ENCODE results near the gene GJB3. TPM values are rescaled to one million over a fixed set of nuclear protein-coding genes. Genes with fewer than 3 reads are reported as not detected.

Gene GJB3
- total RNA-seq, 1 experiment from 2014 or later = 0.96 TPM

- Histone ChIP-seq H4K20me1 (ENCODE audit: control insufficient read depth, insufficient read depth, insufficient read length) (no peaks in the 10 kb centered on the region), H2BK20ac (ENCODE audit: low read depth, low read length, poor library complexity, severe bottlenecking) (no peak overlapping the region), H3K23me2 (ENCODE audit: insufficient read length, low read depth, low read length, poor library complexity, severe bottlenecking) (no peaks in the 10 kb centered on the region), H3K9me3 (ENCODE audit: control insufficient read depth, low read depth, low read length) (no peaks in the 10 kb centered on the region), H3T11ph (ENCODE audit: low read length) (no peak overlapping the region), H3K4ac (ENCODE audit: low read depth, low read length) (no peak overlapping the region), H3K79me1 (ENCODE audit: insufficient read depth, low read depth, low read length, poor library complexity, severe bottlenecking) (no peaks in the 10 kb centered on the region), H2BK5ac (ENCODE audit: insufficient read length, low read length) (no peak overlapping the region), H2BK12ac (ENCODE audit: insufficient read length, low read depth, low read length) (no peak overlapping the region), H3K9ac (ENCODE audit: extremely low read depth, insufficient read length, low read length) (no peak overlapping the region), H3K4me2 (ENCODE audit: insufficient read depth, insufficient read length, low read length) (no peak overlapping the region), H4K91ac (ENCODE audit: insufficient read length, low read depth, low read length) (no peak overlapping the region), H3K23ac (ENCODE audit: insufficient read length, low read depth, low read length) (no peak overlapping the region), H4K5ac (ENCODE audit: insufficient read length, low read depth, low read length) (no peak overlapping the region), H4K8ac (replicated peaks; ENCODE audit: insufficient read length, low read depth, low read length) (no peak overlapping the region), H3K27me3 (ENCODE audit: insufficient read depth, low read length) (no peaks in the 10 kb centered on the region), H2AFZ (ENCODE audit: low read length) (no peak overlapping the region), H3K14ac (ENCODE audit: insufficient read depth, low read length) (no peak overlapping the region), H3K56ac (ENCODE audit: insufficient read length, low read depth, low read length) (no peak overlapping the region), H3K27ac (ENCODE audit: insufficient read length, low read depth, low read length) (no peak overlapping the region), H2BK15ac (ENCODE audit: low read depth, low read length) (no peak overlapping the region), H2AK5ac (ENCODE audit: insufficient read length, low read length) (no peak overlapping the region), H2BK120ac (ENCODE audit: low read depth, low read length, poor library complexity, severe bottlenecking) (no peak overlapping the region), H3K18ac (ENCODE audit: insufficient read length, low read depth, low read length) (no peak overlapping the region), H3K4me1 (ENCODE audit: insufficient read depth, low read length) (no peaks in the 10 kb centered on the region), H3K79me2 (ENCODE audit: insufficient read depth, low read length) (no peaks in the 10 kb centered on the region)
- TF ChIP-seq CTCF (conservative IDR thresholded peaks at IDR 0.05) = no peak
- no peaks in the 10 kb centered on the region for H3K27me3 Mint-ChIP-seq (ENCODE audit: low read depth)
- no peaks in the 10 kb centered on the region for H3K4me1 Mint-ChIP-seq
- no peaks in the 10 kb centered on the region for H3K9me3 Mint-ChIP-seq
- no CpG with 5 or more reads among the region's 3 CpGs for WGBS (ENCODE audit: extremely low coverage, insufficient read length, low lambda C conversion rate)
- H3K36me3 Mint-ChIP-seq (ENCODE audit: insufficient read depth in 1 of 3, low read depth in 3 of 3) = no peaks in the 10 kb centered on the region
- no peak for DNase-seq
- no peak overlapping the region for H3K4me3 Mint-ChIP-seq
- H3K27ac Mint-ChIP-seq = no peak overlapping the region
Measured at GRCh38 chr1:34822202-34822601, 41.2 kb downstream of the GJB3 start.
